ENCODE results near the gene IRX2. TPM values are rescaled to one million over a fixed set of nuclear protein-coding genes. Genes with fewer than 3 reads are reported as not detected.

Gene IRX2
- total RNA-seq, 2 donors from 2014 or later = 1.3 to 3.0 TPM

GRCh38 chr5:2736872-2737271 is 14.6 kb downstream of the IRX2 start:
- TF ChIP-seq POLR2A (IDR thresholded peaks at IDR 0.05) (no peak), CTCF (IDR thresholded peaks at IDR 0.05) (no peak)
- intact Hi-C loops (cut with DNase I) = no loop called here
- H3K36me3 ChIP-seq (replicated peaks in 1 of 2; ENCODE audit: insufficient read depth in 1 of 2, low read depth in 2 of 2) = no peaks in the 10 kb centered on the region
- H3K27me3 ChIP-seq = peaks cover 0 to 32% of the 10 kb centered on the region in 2 donors
- 68 to 76% methylated on average over 5 to 8 of the region's 8 CpGs for WGBS, 2 donors
- no peak overlapping the region for H3K4me3 ChIP-seq
- DNase-seq = no peak
- H3K4me1 ChIP-seq = peaks cover 15% of the 10 kb centered on the region
- ATAC-seq = no peak
- H3K9me3 ChIP-seq = no peaks in the 10 kb centered on the region
- no peak overlapping the region for H3K27ac ChIP-seq

GRCh38 chr5:2735996-2736395 is 15.5 kb downstream of the IRX2 start:
- 44 to 45% methylated on average over 3 of the region's 3 CpGs for WGBS, 2 donors
- no peak for DNase-seq
- no peak for TF ChIP-seq POLR2A (IDR thresholded peaks at IDR 0.05)
- TF ChIP-seq CTCF (IDR thresholded peaks at IDR 0.05) = no peak
- Histone ChIP-seq H3K36me3 (replicated peaks in 1 of 2; ENCODE audit: insufficient read depth in 1 of 2, low read depth in 2 of 2) (no peaks in the 10 kb centered on the region), H3K4me1 (peaks cover 15% of the 10 kb centered on the region), H3K9me3 (no peaks in the 10 kb centered on the region), H3K4me3 (no peak overlapping the region), H3K27ac (no peak overlapping the region), H3K27me3 (peaks cover 0 to 24% of the 10 kb centered on the region in 2 donors)
- intact Hi-C loops (cut with DNase I) = no loop called here
- no peak for ATAC-seq

DNA sequence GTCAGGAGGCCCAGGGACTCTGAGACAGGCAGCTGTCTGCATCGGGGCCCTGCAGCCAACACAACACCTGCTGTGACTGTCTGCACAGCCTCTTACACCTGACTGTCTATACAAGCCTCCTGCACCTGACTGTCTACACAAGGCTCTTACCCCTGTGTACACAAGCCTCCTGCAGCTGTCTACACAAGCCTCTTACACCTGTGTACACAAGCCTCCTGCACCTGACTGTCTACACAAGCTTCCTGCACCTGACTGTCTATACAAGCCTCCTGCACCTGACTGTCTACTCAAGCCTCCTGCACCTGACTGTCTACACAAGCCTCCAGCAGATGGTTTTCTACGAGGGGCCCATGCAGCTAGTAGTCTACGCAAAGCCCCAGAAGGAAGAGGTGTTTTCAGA is 18.6 kb downstream of the IRX2 start:
- H3K36me3 ChIP-seq (replicated peaks in 1 of 2; ENCODE audit: insufficient read depth in 1 of 2, low read depth in 2 of 2) = no peaks in the 10 kb centered on the region
- ATAC-seq = no peak
- no peaks in the 10 kb centered on the region for H3K4me1 ChIP-seq
- H3K27ac ChIP-seq = no peak overlapping the region
- TF ChIP-seq POLR2A (IDR thresholded peaks at IDR 0.05) = no peak
- no peak for TF ChIP-seq CTCF (IDR thresholded peaks at IDR 0.05)
- WGBS, 2 donors = 17 to 41% methylated on average over 2 to 3 of the region's 3 CpGs
- no peaks in the 10 kb centered on the region for H3K9me3 ChIP-seq
- no peak for DNase-seq
- peaks cover 0 to 3% of the 10 kb centered on the region in 2 donors for H3K27me3 ChIP-seq
- H3K4me3 ChIP-seq = no peak overlapping the region
- intact Hi-C loops (cut with DNase I) = no loop called here

DNA sequence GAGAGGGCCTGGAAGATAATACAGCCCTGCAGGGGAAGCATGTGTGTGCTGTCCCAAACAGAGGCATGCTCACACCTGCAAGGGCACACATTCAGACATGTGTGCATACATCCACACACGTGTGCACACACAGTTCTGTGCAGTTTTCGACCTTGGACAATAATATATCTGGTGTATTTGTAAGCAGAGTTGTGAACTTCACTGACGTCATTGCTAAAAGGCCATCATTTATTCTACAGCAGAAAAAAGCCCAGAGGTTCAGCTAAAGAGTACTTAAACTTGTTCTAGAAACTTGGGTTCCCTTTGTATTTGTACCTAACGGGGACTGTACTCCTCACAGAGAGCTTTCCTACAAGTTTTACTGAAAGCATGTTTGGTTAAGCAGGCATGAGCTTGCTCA is 19.5 kb downstream of the IRX2 start:
- Histone ChIP-seq H3K4me1 (no peaks in the 10 kb centered on the region), H3K27ac (no peak overlapping the region), H3K9me3 (no peaks in the 10 kb centered on the region), H3K4me3 (no peak overlapping the region), H3K36me3 (replicated peaks in 1 of 2; ENCODE audit: insufficient read depth in 1 of 2, low read depth in 2 of 2) (no peaks in the 10 kb centered on the region), H3K27me3 (peaks cover 0 to 9% of the 10 kb centered on the region in 2 donors)
- WGBS, 2 donors = 41 to 47% methylated on average over 4 of the region's 4 CpGs
- TF ChIP-seq POLR2A (IDR thresholded peaks at IDR 0.05) (no peak), CTCF (IDR thresholded peaks at IDR 0.05) (no peak)
- ATAC-seq (no peak), DNase-seq (no peak)
- intact Hi-C loops (cut with DNase I) = no loop called here

DNA sequence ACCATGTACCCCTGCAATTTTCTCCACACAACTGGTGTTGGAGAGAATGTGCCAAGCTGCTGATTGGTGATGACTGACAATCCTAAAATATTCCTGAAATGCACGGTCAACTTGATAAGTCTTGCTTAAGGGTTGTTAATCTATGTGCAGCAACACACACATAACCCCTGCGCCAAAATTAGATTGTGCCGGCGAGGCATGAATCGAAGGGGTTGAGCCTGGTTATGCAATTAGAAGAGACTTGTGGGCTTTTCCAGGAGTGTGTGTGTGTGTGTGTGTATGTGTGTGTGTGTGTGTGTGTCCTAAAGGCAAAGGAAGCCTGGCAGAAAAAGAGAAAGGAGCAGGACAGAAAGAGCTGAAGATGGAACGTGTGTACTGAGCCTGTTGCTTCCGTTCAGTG is 22.3 kb downstream of the IRX2 start:
- no peak for ATAC-seq
- WGBS, 2 donors = 53 to 60% methylated on average over 7 of the region's 7 CpGs
- Histone ChIP-seq H3K9me3 (no peaks in the 10 kb centered on the region), H3K4me3 (no peak overlapping the region), H3K4me1 (no peaks in the 10 kb centered on the region), H3K27ac (no peak overlapping the region), H3K27me3 (peaks cover 0 to 9% of the 10 kb centered on the region in 2 donors), H3K36me3 (replicated peaks in 1 of 2; ENCODE audit: insufficient read depth in 1 of 2, low read depth in 2 of 2) (no peaks in the 10 kb centered on the region)
- intact Hi-C loops (cut with DNase I) = no loop called here
- TF ChIP-seq POLR2A (IDR thresholded peaks at IDR 0.05) (no peak), CTCF (IDR thresholded peaks at IDR 0.05) (no peak)
- DNase-seq = no peak

All from body of pancreas (tissue), 4 donors.